HFF-Myc (cell line): ENCODE data around the gene RSPO4.

Experiments
- DNase-seq: peaks from one replicate; pipeline ENCODE4 v3.0.0-alpha.2; 2011; ENCODE audit warnings: low read depth; ENCODE audit errors: extremely low read depth
- H3K4me3 ChIP-seq: replicated peaks from 2 replicates; pipeline ENCODE4 v1.5.1; 2011; ENCODE audit warnings: low read depth, mild to moderate bottlenecking, control low read depth, low read length
- CTCF ChIP-seq: IDR thresholded peaks from 2 replicates; pipeline ENCODE4 v1.5.1; 2012; ENCODE audit warnings: mild to moderate bottlenecking, low read depth, low read length, control low read depth; ENCODE audit errors: missing control alignments

RSPO4 gene

DNA sequence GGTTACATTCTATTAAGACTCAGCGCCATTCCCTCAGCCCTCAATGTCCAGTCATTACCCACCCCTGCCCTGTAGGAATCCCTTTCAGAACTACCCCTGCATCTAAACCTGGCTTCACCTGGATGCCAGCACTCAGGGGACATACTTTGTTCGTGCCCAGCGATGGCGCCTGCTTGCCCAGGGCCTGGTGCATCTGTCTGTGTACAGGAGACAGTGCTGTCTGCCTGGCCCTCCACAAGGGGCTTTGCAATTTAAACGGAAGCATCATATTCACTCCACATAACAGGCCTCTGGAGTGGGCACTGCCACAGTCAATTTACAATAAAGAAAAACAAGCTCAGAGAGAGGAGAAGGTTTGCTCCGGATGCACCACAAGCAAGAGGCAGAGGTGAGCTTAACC, 4.6 kb downstream of the RSPO4 start:
- no peak for TF ChIP-seq CTCF
- DNase-seq: no peak
- H3K4me3 ChIP-seq: no peak overlapping the region

GRCh38 chr20:997016-997415, 5.1 kb downstream of the RSPO4 start:
- no peak for DNase-seq
- no peak for TF ChIP-seq CTCF
- no peak overlapping the region for H3K4me3 ChIP-seq

- no peak for TF ChIP-seq CTCF
- no peak for DNase-seq
- H3K4me3 ChIP-seq: no peak overlapping the region
Observed at GRCh38 chr20:995170-995569, 6.9 kb downstream of the RSPO4 start.

DNA sequence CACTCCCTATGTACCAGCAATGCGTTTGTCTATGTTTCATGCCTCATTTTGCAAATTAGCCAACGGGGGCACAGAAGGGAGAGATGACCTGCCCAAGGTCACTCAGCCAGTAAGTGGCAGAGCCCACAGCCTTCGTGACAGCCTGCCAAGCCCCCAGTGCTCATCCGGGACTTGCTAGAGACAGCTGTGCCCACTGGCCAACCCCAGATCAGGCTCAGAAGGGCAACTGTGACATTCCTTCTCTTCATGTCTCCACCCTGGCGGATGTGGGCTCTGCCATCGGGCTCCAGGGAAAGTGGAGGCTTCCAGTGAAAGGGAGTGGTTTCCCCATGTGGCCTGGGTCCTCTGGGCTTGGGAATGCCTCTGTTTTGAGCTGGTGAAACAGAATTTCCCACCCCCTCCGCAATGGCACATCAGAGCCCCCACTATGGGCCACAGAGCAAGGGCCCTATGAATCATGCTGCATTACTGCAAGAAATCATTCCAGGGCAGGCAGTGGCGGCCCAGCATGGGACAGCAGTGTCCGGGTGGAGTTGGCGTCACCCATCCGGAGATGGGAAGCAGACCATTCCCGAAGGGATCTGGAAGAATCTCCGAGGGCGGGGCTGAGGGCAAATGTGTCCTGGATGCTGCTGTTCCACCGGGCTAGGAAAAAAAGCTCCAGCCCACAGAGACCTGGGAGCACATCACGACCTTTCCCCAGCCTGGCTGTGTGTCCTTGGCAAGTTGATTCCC, 9.1 kb downstream of the RSPO4 start:
- no peak for TF ChIP-seq CTCF
- H3K4me3 ChIP-seq: no peak overlapping the region
- no peak for DNase-seq

DNA sequence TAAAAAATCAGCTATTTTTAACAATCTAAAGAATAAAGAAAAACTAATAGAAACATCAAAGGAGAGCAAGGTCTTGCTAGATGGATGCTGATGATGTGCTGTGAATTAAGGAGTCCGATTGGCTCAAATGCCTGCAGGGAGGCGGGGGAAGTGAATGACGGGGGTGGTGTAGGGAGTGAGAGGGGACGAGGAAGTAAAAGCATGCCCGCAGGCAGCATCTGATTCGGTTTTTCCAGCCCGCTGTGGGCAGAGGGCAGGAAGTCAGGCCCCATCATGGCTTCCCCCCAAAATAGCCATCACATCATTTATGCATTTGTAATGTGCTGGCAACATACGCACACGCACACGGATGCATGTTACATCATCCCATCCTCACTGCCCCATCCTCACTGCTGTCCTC, 10.3 kb downstream of the RSPO4 start:
- no peak overlapping the region for H3K4me3 ChIP-seq
- DNase-seq: no peak
- no peak for TF ChIP-seq CTCF

DNA sequence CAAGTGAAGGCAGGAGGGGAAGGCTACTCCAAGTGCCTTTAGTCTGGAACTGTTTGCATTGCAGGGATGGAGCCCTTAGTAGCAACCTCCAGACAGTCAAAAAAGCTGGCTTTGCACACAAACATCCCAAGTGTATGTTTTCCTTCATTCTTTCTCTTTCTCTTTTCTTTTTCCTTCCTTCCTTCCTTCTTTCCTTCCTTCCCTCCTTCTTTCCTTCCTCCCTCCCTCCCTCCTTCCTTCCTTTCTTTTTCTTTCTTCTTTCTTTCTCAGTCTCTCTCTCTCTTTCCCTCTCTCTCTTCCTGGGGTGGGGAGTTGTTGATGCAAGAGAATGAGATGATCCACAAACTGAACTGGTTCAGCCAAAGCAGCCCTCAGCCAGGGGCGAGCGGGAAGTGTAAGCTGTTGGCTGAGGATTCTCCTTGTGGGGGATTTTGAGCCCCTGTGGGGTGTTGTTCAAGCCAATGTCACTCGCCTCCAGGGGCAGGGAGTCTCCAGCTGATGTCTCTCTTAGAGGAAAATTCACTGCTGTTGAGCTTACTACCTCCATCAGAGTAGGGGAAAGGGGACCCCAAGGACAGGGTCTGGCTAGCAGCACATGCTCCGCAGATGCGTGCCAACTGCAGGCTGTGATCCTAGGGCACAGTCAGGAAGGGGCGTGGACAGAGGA, 11.7 kb downstream of the RSPO4 start:
- no peak for DNase-seq
- TF ChIP-seq CTCF: no peak
- no peak overlapping the region for H3K4me3 ChIP-seq
